ENCODE measurements around the gene MAP2K5. TPM values are rescaled to one million over a fixed set of nuclear protein-coding genes. Genes with fewer than 3 reads are reported as not detected.

The MAP2K5 gene
- total RNA-seq, 2 donors from 2014 or later = 10.7 to 15.7 TPM

- no peaks in the 10 kb centered on the region for H3K4me1 ChIP-seq (replicated peaks)
- no peaks in the 10 kb centered on the region for H3K36me3 ChIP-seq
- H3K27ac ChIP-seq = no peak overlapping the region
- H3K27me3 ChIP-seq (replicated peaks; ENCODE audit: insufficient read depth) = no peaks in the 10 kb centered on the region
- no peak for DNase-seq (ENCODE audit: low spot score)
- intact Hi-C loops (cut with DNase I) = no loop called here
- no peak overlapping the region for H3K4me3 ChIP-seq
- 81% methylated on average over 3 of the region's 3 CpGs for WGBS
- H3K9me3 ChIP-seq = no peaks in the 10 kb centered on the region
- TF ChIP-seq POLR2A (IDR thresholded peaks at IDR 0.05) = no peak
- no peak for TF ChIP-seq CTCF (IDR thresholded peaks at IDR 0.05)
- no peak for TF ChIP-seq POLR2AphosphoS5 (IDR thresholded peaks at IDR 0.05)
Measured at GRCh38 chr15:67531379-67531914, 11.1 kb upstream of the MAP2K5 start.

GRCh38 chr15:67533873-67534272 is 8.6 kb upstream of the MAP2K5 start:
- H3K4me1 ChIP-seq (replicated peaks) = no peaks in the 10 kb centered on the region
- no peak overlapping the region for H3K27ac ChIP-seq
- H3K4me3 ChIP-seq = no peak overlapping the region
- no peak for DNase-seq (ENCODE audit: low spot score)
- H3K27me3 ChIP-seq (replicated peaks; ENCODE audit: insufficient read depth) = no peaks in the 10 kb centered on the region
- 66% methylated on average over 1 of the region's 1 CpG for WGBS
- no peaks in the 10 kb centered on the region for H3K9me3 ChIP-seq
- TF ChIP-seq POLR2A (IDR thresholded peaks at IDR 0.05) (no peak), CTCF (IDR thresholded peaks at IDR 0.05) (no peak)
- intact Hi-C loops (cut with DNase I) = no loop called here
- no peaks in the 10 kb centered on the region for H3K36me3 ChIP-seq

GRCh38 chr15:67534360-67534759 is 8.1 kb upstream of the MAP2K5 start:
- Histone ChIP-seq H3K27me3 (replicated peaks; ENCODE audit: insufficient read depth) (no peaks in the 10 kb centered on the region), H3K4me3 (no peak overlapping the region), H3K9me3 (no peaks in the 10 kb centered on the region), H3K4me1 (replicated peaks) (no peaks in the 10 kb centered on the region), H3K27ac (no peak overlapping the region), H3K36me3 (no peaks in the 10 kb centered on the region)
- no peak for TF ChIP-seq POLR2A (IDR thresholded peaks at IDR 0.05)
- no peak for TF ChIP-seq CTCF (IDR thresholded peaks at IDR 0.05)
- TF ChIP-seq POLR2AphosphoS5 (IDR thresholded peaks at IDR 0.05) = no peak
- WGBS = 92% methylated on average over 1 of the region's 1 CpG
- intact Hi-C loops (cut with DNase I) = no loop called here
- no peak for DNase-seq (ENCODE audit: low spot score)

GRCh38 chr15:67537771-67538170 is 4.7 kb upstream of the MAP2K5 start:
- 97% methylated on average over 1 of the region's 1 CpG for whole genome bisulfite sequencing
- intact Hi-C loops (cut with DNase I) = no loop called here

More at GRCh38 chr15:67537771-67538170, 4.7 kb upstream of the MAP2K5 start:
- H3K27ac ChIP-seq = no peak overlapping the region
- no peak for DNase-seq (ENCODE audit: low spot score)
- H3K27me3 ChIP-seq (replicated peaks; ENCODE audit: insufficient read depth) = no peaks in the 10 kb centered on the region
- no peak overlapping the region for H3K4me3 ChIP-seq
- no peaks in the 10 kb centered on the region for H3K9me3 ChIP-seq
- no peaks in the 10 kb centered on the region for H3K36me3 ChIP-seq
- TF ChIP-seq POLR2A (IDR thresholded peaks at IDR 0.05) (no peak), POLR2AphosphoS5 (IDR thresholded peaks at IDR 0.05) (no peak), CTCF (IDR thresholded peaks at IDR 0.05) (no peak)
- H3K4me1 ChIP-seq (replicated peaks) = no peaks in the 10 kb centered on the region
